Cardiac muscle cell (in vitro differentiated cells and primary cell): Measurements from ENCODE around the gene VAMP2. TPM values are rescaled to one million over a fixed set of nuclear protein-coding genes. Genes with fewer than 3 reads are reported as not detected.
A peak's percentile ranks its signal among the peaks of the same experiment; 100 is the strongest.

Experiments used
- DNase-seq, 2 donors: peaks; one replicate each; pipeline versions ENCODE4 v3.0.0 to v3.0.0-alpha.2; 2010 to 2017; ENCODE audit warnings: low read depth in 1 of 2, low spot score in 1 of 2
- H3K27ac ChIP-seq: fragments of 200-600 bp; sonication (generic); 2 replicates; pipeline ENCODE4 v1.5.1; 2016
- H3K27me3 ChIP-seq: fragments of 200-600 bp; sonication (generic); 2 replicates; pipeline ENCODE4 v1.6.0; 2016; ENCODE audit warnings: control low read depth
- H3K36me3 ChIP-seq: fragments of 200-600 bp; sonication (generic); 2 replicates; pipeline ENCODE4 v1.5.1; 2016; ENCODE audit warnings: control low read depth
- H3K4me1 ChIP-seq: fragments of 200-600 bp; sonication (generic); 2 replicates; pipeline ENCODE4 v1.8.1; 2017; ENCODE audit warnings: low read depth, mild to moderate bottlenecking, mixed run types
- H3K4me3 ChIP-seq: fragments of 200-600 bp; sonication (generic); 2 replicates; pipeline ENCODE4 v1.5.1; 2016; ENCODE audit warnings: mild to moderate bottlenecking
- H3K9me3 ChIP-seq: fragments of 200-600 bp; sonication (generic); 2 replicates; pipeline ENCODE4 v1.5.1; 2017; ENCODE audit warnings: low read depth, mild to moderate bottlenecking, control low read depth
- polyA plus RNA-seq: library from polyadenylated mRNA; unstranded; fragments of >200 nt; fragmentation: Nextera tagmentation; extraction: Ambion mirVana; gene quantifications from 2 replicates; pipeline ENCODE4 v1.2.1, GENCODE V29; 2016
- total RNA-seq: library from RNA; depleted of rRNA; stranded (reverse); fragments of >200 nt; gene quantifications from 2 replicates; pipeline ENCODE4 v1.2.3, GENCODE V29; 2016
- TF ChIP-seq, protein P1 (sequence below): IDR thresholded peaks from 2 replicates; pipeline ENCODE4 v1.5.1; 2012; ENCODE audit warnings: low read depth, mild to moderate bottlenecking, low read length

The VAMP2 gene
- total and polyA plus RNA-seq, 2 experiments from 2014 or later = 35.7 to 102 TPM

DNA sequence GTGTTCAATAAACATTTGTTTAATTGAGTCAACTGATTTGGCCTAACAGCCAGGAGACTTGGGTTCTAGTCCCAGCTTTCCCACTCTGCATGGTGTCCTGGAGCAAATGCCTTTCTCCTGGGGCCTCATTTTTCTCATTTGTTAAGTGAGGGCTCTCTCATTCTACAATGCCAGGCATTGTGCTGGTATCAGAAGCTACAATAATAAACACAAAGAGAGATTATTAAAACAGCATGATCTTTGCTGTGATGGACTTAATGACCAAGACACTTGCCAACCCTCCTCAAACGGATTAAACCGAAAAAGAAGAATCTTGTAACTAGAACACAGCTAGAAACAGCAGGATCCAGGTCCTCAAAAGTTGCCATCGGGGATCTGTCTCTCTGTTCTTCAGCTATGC is 4.8 kb upstream of the VAMP2 start:
- H3K27me3 ChIP-seq = no peaks in the 10 kb centered on the region
- H3K36me3 ChIP-seq = no peaks in the 10 kb centered on the region
- no peaks in the 10 kb centered on the region for H3K9me3 ChIP-seq
- H3K4me1 ChIP-seq = peaks cover 16% of the 10 kb centered on the region
- no peak overlapping the region for H3K4me3 ChIP-seq
- no peak for DNase-seq
- H3K27ac ChIP-seq = no peak overlapping the region
- TF ChIP-seq, protein P1, sequence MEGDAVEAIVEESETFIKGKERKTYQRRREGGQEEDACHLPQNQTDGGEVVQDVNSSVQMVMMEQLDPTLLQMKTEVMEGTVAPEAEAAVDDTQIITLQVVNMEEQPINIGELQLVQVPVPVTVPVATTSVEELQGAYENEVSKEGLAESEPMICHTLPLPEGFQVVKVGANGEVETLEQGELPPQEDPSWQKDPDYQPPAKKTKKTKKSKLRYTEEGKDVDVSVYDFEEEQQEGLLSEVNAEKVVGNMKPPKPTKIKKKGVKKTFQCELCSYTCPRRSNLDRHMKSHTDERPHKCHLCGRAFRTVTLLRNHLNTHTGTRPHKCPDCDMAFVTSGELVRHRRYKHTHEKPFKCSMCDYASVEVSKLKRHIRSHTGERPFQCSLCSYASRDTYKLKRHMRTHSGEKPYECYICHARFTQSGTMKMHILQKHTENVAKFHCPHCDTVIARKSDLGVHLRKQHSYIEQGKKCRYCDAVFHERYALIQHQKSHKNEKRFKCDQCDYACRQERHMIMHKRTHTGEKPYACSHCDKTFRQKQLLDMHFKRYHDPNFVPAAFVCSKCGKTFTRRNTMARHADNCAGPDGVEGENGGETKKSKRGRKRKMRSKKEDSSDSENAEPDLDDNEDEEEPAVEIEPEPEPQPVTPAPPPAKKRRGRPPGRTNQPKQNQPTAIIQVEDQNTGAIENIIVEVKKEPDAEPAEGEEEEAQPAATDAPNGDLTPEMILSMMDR = no peak

- Histone ChIP-seq H3K4me1 (peaks cover 16% of the 10 kb centered on the region), H3K9me3 (no peaks in the 10 kb centered on the region), H3K27ac (peak overlapping the region; percentile 28), H3K36me3 (no peaks in the 10 kb centered on the region), H3K27me3 (no peaks in the 10 kb centered on the region), H3K4me3 (no peak overlapping the region)
- DNase-seq = no peak
- TF ChIP-seq, protein P1 = no peak
These were observed 4.0 kb upstream of the VAMP2 start for GRCh38 chr17:8166731-8167130.

DNA sequence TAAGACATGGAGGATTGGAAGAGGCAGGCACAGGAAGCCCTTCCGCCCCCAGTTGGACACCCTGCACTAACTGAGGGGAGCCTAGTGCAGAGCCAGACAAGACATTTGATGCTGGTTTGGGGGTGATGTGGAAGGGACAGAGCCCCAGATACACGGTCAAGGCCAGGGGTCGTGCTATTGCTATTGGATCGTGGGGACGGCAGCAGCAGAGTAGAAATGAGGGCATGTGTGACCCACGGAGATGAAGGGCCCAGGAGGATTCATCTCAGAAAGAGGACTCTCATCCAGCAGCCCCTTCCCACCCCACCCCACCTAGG is 2.0 kb upstream of the VAMP2 start:
- no peak overlapping the region for H3K4me3 ChIP-seq
- no peaks in the 10 kb centered on the region for H3K27me3 ChIP-seq
- H3K36me3 ChIP-seq = peaks cover 5% of the 10 kb centered on the region
- TF ChIP-seq, protein P1 = no peak
- DNase-seq = no peak
- H3K4me1 ChIP-seq = peaks cover 16% of the 10 kb centered on the region
- peak overlapping the region; percentile 96 for H3K27ac ChIP-seq
- no peaks in the 10 kb centered on the region for H3K9me3 ChIP-seq

- H3K27ac ChIP-seq = peak overlapping the region; percentile 96
- H3K9me3 ChIP-seq = no peaks in the 10 kb centered on the region
- peaks cover 5% of the 10 kb centered on the region for H3K36me3 ChIP-seq
- TF ChIP-seq, protein P1 = no peak
- H3K4me1 ChIP-seq = peaks cover 16% of the 10 kb centered on the region
- DNase-seq = peak; percentile 34 to 50
- H3K4me3 ChIP-seq = no peak overlapping the region
- H3K27me3 ChIP-seq = no peaks in the 10 kb centered on the region
These were observed 1.4 kb upstream of the VAMP2 start for GRCh38 chr17:8163978-8164814.

DNA sequence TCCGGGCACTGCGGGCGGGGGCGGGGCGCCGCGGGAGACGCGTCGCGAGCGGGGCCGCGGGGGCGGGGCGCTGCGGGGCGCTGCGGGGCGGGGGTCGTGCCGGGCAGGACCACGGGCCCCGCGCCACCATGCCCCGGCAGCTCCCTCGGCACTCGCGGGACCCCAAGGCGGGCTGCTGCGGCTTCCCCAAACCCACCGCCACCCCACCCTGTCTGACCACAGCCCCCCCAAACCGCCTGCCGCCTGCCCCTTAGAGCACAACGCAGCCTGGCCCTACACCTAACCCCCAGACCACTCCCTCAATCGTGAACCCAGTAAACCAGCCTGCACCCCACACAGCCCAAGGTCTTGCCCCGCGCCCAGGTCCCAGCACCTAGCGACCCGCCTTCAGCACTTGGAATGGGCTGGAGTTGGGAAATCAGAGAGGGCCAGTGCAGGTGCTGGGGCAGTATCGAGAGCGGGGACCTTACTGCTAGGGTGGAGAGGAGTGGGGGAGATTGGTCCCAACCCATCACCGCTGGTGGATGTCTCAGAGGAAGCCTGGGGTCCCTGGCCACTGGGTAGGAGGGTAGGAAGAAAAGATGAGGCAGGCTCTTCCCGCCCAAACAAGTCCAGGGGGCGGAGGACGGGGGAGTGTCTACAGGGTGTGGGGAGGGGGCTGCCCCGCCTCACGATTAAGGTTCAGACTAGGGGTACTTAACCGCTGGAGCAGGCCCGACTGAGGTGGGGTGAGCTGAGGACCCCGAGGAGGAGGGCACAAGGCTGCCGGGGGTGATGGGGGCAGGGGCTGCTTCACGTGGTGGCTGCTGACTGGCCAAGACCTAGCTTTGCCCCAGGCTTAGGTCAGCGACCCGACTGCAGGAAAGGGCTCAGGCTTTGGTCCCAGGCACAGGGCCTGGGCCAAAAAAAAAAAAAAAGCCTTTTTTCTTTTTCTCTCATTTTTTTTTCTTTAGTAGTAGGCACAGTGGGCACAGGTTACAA is 539 bp upstream of the VAMP2 start:
- H3K9me3 ChIP-seq = no peaks in the 10 kb centered on the region
- TF ChIP-seq, protein P1 = no peak
- peaks cover 16% of the 10 kb centered on the region for H3K4me1 ChIP-seq
- H3K27ac ChIP-seq = peak overlapping the region; percentile 96
- no peaks in the 10 kb centered on the region for H3K27me3 ChIP-seq
- peak overlapping the region; percentile 100 for H3K4me3 ChIP-seq
- H3K36me3 ChIP-seq = peaks cover 5% of the 10 kb centered on the region
- DNase-seq = peak in 1 of 2 donors; percentile 32
